Astrocyte of the spinal cord (primary cell): ENCODE results near the gene PKHD1.

Experiments
- DNase-seq: peaks from one replicate; pipeline ENCODE4 v3.0.0; 2011; ENCODE audit warnings: low read depth, low spot score
- H3K4me3 ChIP-seq: 2 replicates; pipeline ENCODE4 v1.5.1; 2011; ENCODE audit warnings: low read depth, mild to moderate bottlenecking, low read length, moderate library complexity
- in situ Hi-C: cut with HindIII; loops from 2 replicates; pipeline ENCODE4 v1.10.0; 2017; ENCODE audit warnings: low sequenced_read_pairs
- TF ChIP-seq, protein P1 (sequence below): IDR thresholded peaks from 2 replicates; pipeline ENCODE4 v1.5.1; 2012; ENCODE audit warnings: low read depth, mild to moderate bottlenecking, low read length, inconsistent platforms

The PKHD1 gene

DNA sequence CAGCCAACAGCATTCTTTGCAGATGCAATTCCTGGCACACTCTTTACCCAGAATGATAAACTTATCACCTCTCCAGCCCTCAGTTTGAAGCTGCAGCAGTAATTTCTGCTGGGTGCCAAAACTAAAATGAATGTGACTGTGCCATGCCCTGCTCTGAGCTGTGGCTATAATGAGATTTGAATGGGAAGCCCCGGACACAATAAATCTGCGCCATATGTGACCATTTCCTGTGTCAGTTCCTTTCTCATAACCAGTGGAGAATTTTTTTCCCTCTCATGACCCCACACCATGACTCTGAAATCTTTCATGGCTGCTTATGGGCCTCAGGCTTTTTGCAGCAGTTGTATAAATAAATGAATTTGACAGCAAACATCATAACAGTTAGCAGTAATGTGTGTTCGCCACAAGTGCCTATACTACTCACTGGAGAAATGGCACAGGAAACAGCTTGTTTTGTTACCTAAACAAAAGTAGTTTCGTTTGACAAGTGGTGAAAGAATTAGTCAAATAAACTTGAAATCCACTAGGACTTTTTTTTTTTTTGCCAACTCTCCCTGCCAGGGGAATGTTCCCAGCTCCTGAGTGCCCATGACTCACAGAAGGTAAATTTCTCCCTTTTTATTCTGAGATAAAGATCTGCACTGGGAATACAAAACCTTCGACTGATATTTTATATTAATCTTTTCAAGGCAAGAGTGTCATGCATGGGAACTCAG, 408.4 kb downstream of the PKHD1 start:
- TF ChIP-seq, protein P1, sequence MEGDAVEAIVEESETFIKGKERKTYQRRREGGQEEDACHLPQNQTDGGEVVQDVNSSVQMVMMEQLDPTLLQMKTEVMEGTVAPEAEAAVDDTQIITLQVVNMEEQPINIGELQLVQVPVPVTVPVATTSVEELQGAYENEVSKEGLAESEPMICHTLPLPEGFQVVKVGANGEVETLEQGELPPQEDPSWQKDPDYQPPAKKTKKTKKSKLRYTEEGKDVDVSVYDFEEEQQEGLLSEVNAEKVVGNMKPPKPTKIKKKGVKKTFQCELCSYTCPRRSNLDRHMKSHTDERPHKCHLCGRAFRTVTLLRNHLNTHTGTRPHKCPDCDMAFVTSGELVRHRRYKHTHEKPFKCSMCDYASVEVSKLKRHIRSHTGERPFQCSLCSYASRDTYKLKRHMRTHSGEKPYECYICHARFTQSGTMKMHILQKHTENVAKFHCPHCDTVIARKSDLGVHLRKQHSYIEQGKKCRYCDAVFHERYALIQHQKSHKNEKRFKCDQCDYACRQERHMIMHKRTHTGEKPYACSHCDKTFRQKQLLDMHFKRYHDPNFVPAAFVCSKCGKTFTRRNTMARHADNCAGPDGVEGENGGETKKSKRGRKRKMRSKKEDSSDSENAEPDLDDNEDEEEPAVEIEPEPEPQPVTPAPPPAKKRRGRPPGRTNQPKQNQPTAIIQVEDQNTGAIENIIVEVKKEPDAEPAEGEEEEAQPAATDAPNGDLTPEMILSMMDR, result no peak
- no peak overlapping the region for H3K4me3 ChIP-seq
- in situ Hi-C loops, result no loop called here
- no peak for DNase-seq

GRCh38 chr6:51678274-51678673, 409.1 kb downstream of the PKHD1 start:
- in situ Hi-C loops, result no loop called here
- no peak overlapping the region for H3K4me3 ChIP-seq
- TF ChIP-seq, protein P1, result no peak
- no peak for DNase-seq

DNA sequence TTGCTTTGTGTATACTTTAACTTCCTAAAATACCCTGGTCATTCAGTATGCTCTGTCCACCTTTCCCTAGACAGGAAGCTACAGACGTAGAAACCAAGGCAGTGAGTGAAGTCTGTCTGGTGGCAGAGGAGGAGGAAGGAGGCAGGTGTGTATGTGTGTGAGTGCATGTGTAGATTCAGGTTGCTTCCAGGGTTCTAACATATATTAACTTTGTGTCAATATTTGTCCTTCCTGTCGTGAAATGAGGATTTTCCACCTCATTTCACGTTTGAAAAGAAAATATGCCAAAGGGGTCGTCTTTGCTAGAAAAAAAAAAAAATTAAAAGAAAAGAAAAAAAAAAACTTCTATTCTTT, 411.5 kb downstream of the PKHD1 start:
- in situ Hi-C loops, result no loop called here
- TF ChIP-seq, protein P1, result no peak
- H3K4me3 ChIP-seq, result no peak overlapping the region
- no peak for DNase-seq

DNA sequence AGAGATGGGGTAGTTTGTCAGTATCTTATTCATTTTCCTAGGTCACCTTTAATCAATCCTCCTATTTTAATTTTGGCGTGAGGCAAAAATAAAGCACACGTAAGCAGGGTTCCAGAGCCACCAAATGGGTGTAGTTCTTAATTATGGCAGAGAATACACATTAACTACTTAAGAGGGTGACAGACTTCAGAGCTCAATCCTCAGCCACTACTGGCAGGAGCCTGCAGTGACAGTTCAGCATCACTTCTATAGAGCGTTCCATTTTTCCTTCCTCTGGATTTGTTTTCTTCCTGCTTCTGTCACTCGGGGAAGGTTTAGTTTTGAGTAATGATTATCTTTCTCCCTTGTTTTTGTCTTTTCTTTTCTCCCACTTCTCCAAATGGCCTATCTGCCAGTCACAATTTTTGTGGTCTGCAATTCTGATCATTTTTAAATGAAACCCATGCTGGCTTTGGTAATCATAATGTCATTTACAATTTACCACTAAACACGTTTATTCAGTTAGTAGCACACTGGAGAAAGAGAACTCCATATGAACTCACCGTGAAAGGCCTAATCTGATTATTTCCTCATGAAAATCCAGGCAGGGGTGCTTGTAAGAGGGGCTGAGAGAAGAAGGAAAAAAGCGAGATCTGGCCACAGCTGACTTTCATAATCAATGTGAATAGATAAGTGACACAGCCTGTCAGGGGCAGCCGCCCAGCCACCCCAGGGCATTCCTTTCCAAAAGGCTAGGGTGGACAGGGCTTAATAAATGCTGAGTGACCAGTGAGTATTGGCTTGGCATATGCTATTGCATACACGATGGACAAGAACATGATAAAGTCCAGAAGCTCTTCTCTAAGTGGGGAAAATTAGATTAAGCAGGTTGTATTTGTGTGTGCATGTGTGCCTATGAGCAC, 412.1 kb downstream of the PKHD1 start:
- TF ChIP-seq, protein P1, result no peak
- DNase-seq, result no peak
- in situ Hi-C loops, result no loop called here
- H3K4me3 ChIP-seq, result no peak overlapping the region

DNA sequence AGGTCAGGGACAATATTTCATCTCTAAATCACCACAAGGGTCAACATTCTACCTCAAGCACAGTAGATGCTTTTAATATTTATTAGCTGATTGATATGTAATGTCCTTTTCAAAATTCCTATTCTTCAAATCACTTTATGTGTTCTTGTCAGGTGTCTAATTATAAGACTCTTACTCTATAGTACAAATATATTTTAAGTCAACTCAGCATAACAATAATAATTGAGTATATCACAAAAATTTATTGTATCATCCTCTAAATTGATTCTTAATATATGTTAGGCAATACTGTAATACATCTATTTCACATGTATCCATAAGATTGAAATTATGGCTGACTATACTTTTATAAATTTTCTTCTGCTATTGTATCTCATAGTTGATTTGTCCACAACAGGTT, 423.9 kb downstream of the PKHD1 start:
- DNase-seq, result no peak
- in situ Hi-C loops, result no loop called here
- TF ChIP-seq, protein P1, result no peak
- H3K4me3 ChIP-seq, result no peak overlapping the region

DNA sequence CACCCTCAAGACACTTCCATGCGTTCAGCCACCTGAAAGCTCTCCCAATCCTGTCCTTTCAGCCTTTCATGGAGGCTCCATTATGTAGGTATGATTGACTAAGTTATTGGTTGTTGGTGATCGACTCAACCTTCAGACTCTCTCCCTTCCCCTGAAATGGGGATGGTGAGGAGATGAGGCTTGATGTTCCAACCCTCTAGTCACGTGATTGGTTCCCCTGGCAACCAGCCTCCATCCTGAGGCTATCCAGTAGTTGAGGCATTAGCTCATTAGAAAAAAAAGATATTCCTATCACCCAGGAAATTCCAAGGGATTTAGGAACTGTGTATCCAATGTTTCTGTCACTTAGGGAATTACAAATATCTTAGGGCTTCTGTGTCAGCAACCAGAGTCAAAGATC, 426.6 kb downstream of the PKHD1 start:
- TF ChIP-seq, protein P1, result no peak
- in situ Hi-C loops, result no loop called here
- no peak overlapping the region for H3K4me3 ChIP-seq
- no peak for DNase-seq
